ENCODE data around the gene EPB41L3. TPM values are rescaled to one million over a fixed set of nuclear protein-coding genes. Genes with fewer than 3 reads are reported as not detected.

Gene EPB41L3
- total and polyA plus RNA-seq, 2 donors (not counting 1 experiment from before 2014, with no cell fraction given): 3.1 to 29.9 TPM

DNA sequence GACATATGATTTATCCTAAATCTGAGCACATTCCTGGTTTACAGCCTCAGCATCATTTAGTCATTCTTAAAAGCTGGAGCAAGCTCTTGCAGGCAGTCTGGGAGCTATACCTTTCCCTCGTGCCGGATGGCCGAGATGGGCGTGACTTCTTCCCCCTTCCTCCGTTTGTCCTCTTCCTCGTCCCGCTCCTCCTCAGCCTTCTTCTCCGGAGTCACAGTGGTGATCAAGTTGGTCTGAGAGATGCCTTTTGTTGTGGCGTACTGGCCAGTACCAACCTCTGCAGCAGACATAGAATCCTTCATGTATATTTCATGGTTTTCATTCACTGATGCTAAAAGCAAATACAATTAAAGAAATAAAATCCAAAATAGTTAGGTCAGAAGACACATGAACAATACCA lies 124.2 kb downstream of the EPB41L3 start:
- Histone ChIP-seq H3K4me1 (ENCODE audit: control insufficient read depth, extremely low read depth, insufficient read depth, low read length) (no peaks in the 10 kb centered on the region), H4K20me1 (ENCODE audit: control insufficient read depth, extremely low read depth, insufficient read depth, low read length) (no peaks in the 10 kb centered on the region), H3K4me2 (ENCODE audit: extremely low read depth, insufficient read depth, low read length) (no peak overlapping the region), H3K4me3 (replicated peaks in 1 of 4; ENCODE audit: control extremely low read depth in 1 of 4, insufficient read depth in 1 of 4, low read depth in 3 of 4, low read length in 4 of 4) (no peak overlapping the region), H3K79me2 (ENCODE audit: control insufficient read depth, insufficient read depth, low read length) (no peaks in the 10 kb centered on the region), H3K36me3 (ENCODE audit: control insufficient read depth, insufficient read depth, low read length) (no peaks in the 10 kb centered on the region), H3K9ac (ENCODE audit: insufficient read depth, low read length) (no peak overlapping the region), H3K27me3 (ENCODE audit: control insufficient read depth, insufficient read depth, low read length) (no peaks in the 10 kb centered on the region), H3K27ac (ENCODE audit: insufficient read depth, low read length) (no peak overlapping the region), H3K9me3 (ENCODE audit: control insufficient read depth, insufficient read depth, low read depth, low read length) (no peaks in the 10 kb centered on the region), H2AFZ (ENCODE audit: low read length) (no peak overlapping the region)
- no peak for DNase-seq (ENCODE audit: low read depth in 2 of 2)
- no peak for TF ChIP-seq EZH2 (IDR thresholded peaks at IDR 0.05; ENCODE audit: low read length, missing control alignments)
- TF ChIP-seq, protein P1, sequence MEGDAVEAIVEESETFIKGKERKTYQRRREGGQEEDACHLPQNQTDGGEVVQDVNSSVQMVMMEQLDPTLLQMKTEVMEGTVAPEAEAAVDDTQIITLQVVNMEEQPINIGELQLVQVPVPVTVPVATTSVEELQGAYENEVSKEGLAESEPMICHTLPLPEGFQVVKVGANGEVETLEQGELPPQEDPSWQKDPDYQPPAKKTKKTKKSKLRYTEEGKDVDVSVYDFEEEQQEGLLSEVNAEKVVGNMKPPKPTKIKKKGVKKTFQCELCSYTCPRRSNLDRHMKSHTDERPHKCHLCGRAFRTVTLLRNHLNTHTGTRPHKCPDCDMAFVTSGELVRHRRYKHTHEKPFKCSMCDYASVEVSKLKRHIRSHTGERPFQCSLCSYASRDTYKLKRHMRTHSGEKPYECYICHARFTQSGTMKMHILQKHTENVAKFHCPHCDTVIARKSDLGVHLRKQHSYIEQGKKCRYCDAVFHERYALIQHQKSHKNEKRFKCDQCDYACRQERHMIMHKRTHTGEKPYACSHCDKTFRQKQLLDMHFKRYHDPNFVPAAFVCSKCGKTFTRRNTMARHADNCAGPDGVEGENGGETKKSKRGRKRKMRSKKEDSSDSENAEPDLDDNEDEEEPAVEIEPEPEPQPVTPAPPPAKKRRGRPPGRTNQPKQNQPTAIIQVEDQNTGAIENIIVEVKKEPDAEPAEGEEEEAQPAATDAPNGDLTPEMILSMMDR (conservative IDR thresholded peaks at IDR 0.05 in 1 of 2, IDR thresholded peaks at IDR 0.05 in 1 of 2; ENCODE audit: low read depth in 1 of 2, low read length in 2 of 2): no peak

DNA sequence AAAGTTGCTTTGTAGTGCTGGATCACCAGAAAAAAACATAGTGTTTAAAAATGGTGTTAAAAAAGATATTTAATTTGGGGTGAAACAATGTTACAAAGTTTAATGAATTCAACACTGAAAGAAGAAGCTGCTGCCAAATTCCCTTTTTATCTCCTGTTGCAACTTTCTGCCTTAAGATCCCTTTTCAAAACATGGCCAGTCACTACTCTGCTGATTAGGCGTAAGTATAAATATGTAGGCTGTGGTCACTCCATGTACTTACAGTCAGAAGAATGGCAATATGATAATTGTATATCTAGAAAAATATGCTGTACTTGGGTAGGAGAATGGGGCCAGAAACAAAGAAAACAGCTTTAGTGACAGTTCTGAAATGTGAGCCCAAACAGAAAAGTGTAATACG lies 124.8 kb downstream of the EPB41L3 start:
- no peak overlapping the region for H2AFZ ChIP-seq (ENCODE audit: low read length)
- no peak overlapping the region for H3K27ac ChIP-seq (ENCODE audit: insufficient read depth, low read length)
- H3K79me2 ChIP-seq (ENCODE audit: control insufficient read depth, insufficient read depth, low read length): no peaks in the 10 kb centered on the region
- no peak overlapping the region for H3K4me3 ChIP-seq (replicated peaks in 1 of 4; ENCODE audit: control extremely low read depth in 1 of 4, insufficient read depth in 1 of 4, low read depth in 3 of 4, low read length in 4 of 4)
- no peak for TF ChIP-seq EZH2 (IDR thresholded peaks at IDR 0.05; ENCODE audit: low read length, missing control alignments)
- TF ChIP-seq, protein P1 (conservative IDR thresholded peaks at IDR 0.05 in 1 of 2, IDR thresholded peaks at IDR 0.05 in 1 of 2; ENCODE audit: low read depth in 1 of 2, low read length in 2 of 2): no peak
- no peak overlapping the region for H3K4me2 ChIP-seq (ENCODE audit: extremely low read depth, insufficient read depth, low read length)
- no peaks in the 10 kb centered on the region for H3K27me3 ChIP-seq (ENCODE audit: control insufficient read depth, insufficient read depth, low read length)
- H3K4me1 ChIP-seq (ENCODE audit: control insufficient read depth, extremely low read depth, insufficient read depth, low read length): no peaks in the 10 kb centered on the region
- no peaks in the 10 kb centered on the region for H3K9me3 ChIP-seq (ENCODE audit: control insufficient read depth, insufficient read depth, low read depth, low read length)
- H4K20me1 ChIP-seq (ENCODE audit: control insufficient read depth, extremely low read depth, insufficient read depth, low read length): no peaks in the 10 kb centered on the region
- no peaks in the 10 kb centered on the region for H3K36me3 ChIP-seq (ENCODE audit: control insufficient read depth, insufficient read depth, low read length)
- no peak for DNase-seq (ENCODE audit: low read depth in 2 of 2)
- H3K9ac ChIP-seq (ENCODE audit: insufficient read depth, low read length): no peak overlapping the region

DNA sequence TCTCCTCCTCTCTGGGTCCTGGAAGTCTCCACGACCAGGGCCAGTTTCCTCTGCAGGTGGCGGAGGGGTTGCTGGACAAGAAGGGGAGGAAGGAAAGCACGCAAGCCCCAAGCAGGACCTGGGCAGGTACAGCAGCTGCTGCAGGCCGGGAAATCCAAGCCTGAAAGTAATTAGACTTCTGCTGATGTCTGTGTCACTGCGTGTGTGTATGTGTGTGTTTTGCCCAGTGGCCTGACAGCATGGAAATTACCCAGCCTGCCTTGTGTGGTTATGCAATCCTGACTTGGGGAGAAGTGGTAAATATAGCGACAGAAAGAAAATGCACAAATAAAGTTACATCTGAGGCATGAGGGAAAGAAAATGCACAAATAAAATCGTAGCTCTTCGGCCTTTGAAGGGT lies 126.5 kb downstream of the EPB41L3 start:
- no peaks in the 10 kb centered on the region for H4K20me1 ChIP-seq (ENCODE audit: control insufficient read depth, extremely low read depth, insufficient read depth, low read length)
- H3K9me3 ChIP-seq (ENCODE audit: control insufficient read depth, insufficient read depth, low read depth, low read length): no peaks in the 10 kb centered on the region
- no peaks in the 10 kb centered on the region for H3K4me1 ChIP-seq (ENCODE audit: control insufficient read depth, extremely low read depth, insufficient read depth, low read length)
- DNase-seq (ENCODE audit: low read depth in 2 of 2): peak; percentile 2 to 53
- TF ChIP-seq, protein P1 (conservative IDR thresholded peaks at IDR 0.05 in 1 of 2, IDR thresholded peaks at IDR 0.05 in 1 of 2; ENCODE audit: low read depth in 1 of 2, low read length in 2 of 2): no peak
- TF ChIP-seq EZH2 (IDR thresholded peaks at IDR 0.05; ENCODE audit: low read length, missing control alignments): no peak
- H3K36me3 ChIP-seq (ENCODE audit: control insufficient read depth, insufficient read depth, low read length): no peaks in the 10 kb centered on the region
- no peaks in the 10 kb centered on the region for H3K79me2 ChIP-seq (ENCODE audit: control insufficient read depth, insufficient read depth, low read length)
- H2AFZ ChIP-seq (ENCODE audit: low read length): no peak overlapping the region
- no peaks in the 10 kb centered on the region for H3K27me3 ChIP-seq (ENCODE audit: control insufficient read depth, insufficient read depth, low read length)
- no peak overlapping the region for H3K4me3 ChIP-seq (replicated peaks in 1 of 4; ENCODE audit: control extremely low read depth in 1 of 4, insufficient read depth in 1 of 4, low read depth in 3 of 4, low read length in 4 of 4)
- H3K27ac ChIP-seq (ENCODE audit: insufficient read depth, low read length): no peak overlapping the region
- no peak overlapping the region for H3K9ac ChIP-seq (ENCODE audit: insufficient read depth, low read length)
- no peak overlapping the region for H3K4me2 ChIP-seq (ENCODE audit: extremely low read depth, insufficient read depth, low read length)

Measured in fibroblast of lung (primary cell).